ENCODE data around the gene DAP. TPM values are rescaled to one million over a fixed set of nuclear protein-coding genes. Genes with fewer than 3 reads are reported as not detected.

The DAP gene
- total and polyA plus RNA-seq, 2 of the 13 experiments (the other 11 are each of a cell fraction or from before 2014, with no cell fraction given): 22.0 to 57.5 TPM

- peak; percentile 87 for TF ChIP-seq ETV5 (CRISPR knock-in tag; IDR thresholded peaks at IDR 0.05; ENCODE audit: borderline replicate concordance)
- no peak for TF ChIP-seq TBP (CRISPR knock-in tag; IDR thresholded peaks at IDR 0.05)
- TF ChIP-seq HNRNPL (IDR thresholded peaks at IDR 0.05; ENCODE audit: low read depth, low read length): no peak
- no peak for TF ChIP-seq EP300 (IDR thresholded peaks at IDR 0.05; ENCODE audit: low read depth in 2 of 2, low read length in 2 of 2)
- no peak for TF ChIP-seq EP300 (CRISPR knock-in tag; IDR thresholded peaks at IDR 0.05; ENCODE audit: borderline replicate concordance)
- TF ChIP-seq GATAD2A (CRISPR knock-in tag; IDR thresholded peaks at IDR 0.05): peak; percentile 45; the same call in 1 of the 2 replicates
- TF ChIP-seq, protein P1, sequence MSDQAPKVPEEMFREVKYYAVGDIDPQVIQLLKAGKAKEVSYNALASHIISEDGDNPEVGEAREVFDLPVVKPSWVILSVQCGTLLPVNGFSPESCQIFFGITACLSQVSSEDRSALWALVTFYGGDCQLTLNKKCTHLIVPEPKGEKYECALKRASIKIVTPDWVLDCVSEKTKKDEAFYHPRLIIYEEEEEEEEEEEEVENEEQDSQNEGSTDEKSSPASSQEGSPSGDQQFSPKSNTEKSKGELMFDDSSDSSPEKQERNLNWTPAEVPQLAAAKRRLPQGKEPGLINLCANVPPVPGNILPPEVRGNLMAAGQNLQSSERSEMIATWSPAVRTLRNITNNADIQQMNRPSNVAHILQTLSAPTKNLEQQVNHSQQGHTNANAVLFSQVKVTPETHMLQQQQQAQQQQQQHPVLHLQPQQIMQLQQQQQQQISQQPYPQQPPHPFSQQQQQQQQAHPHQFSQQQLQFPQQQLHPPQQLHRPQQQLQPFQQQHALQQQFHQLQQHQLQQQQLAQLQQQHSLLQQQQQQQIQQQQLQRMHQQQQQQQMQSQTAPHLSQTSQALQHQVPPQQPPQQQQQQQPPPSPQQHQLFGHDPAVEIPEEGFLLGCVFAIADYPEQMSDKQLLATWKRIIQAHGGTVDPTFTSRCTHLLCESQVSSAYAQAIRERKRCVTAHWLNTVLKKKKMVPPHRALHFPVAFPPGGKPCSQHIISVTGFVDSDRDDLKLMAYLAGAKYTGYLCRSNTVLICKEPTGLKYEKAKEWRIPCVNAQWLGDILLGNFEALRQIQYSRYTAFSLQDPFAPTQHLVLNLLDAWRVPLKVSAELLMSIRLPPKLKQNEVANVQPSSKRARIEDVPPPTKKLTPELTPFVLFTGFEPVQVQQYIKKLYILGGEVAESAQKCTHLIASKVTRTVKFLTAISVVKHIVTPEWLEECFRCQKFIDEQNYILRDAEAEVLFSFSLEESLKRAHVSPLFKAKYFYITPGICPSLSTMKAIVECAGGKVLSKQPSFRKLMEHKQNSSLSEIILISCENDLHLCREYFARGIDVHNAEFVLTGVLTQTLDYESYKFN (CRISPR knock-in tag; conservative IDR thresholded peaks at IDR 0.05): peak; percentile 59
- TF ChIP-seq, protein P2, sequence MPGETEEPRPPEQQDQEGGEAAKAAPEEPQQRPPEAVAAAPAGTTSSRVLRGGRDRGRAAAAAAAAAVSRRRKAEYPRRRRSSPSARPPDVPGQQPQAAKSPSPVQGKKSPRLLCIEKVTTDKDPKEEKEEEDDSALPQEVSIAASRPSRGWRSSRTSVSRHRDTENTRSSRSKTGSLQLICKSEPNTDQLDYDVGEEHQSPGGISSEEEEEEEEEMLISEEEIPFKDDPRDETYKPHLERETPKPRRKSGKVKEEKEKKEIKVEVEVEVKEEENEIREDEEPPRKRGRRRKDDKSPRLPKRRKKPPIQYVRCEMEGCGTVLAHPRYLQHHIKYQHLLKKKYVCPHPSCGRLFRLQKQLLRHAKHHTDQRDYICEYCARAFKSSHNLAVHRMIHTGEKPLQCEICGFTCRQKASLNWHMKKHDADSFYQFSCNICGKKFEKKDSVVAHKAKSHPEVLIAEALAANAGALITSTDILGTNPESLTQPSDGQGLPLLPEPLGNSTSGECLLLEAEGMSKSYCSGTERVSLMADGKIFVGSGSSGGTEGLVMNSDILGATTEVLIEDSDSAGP (CRISPR knock-in tag; IDR thresholded peaks at IDR 0.05; ENCODE audit: borderline replicate concordance): no peak
- TF ChIP-seq FOXP4 (CRISPR knock-in tag; IDR thresholded peaks at IDR 0.05): no peak; the same call in 1 of the 2 replicates
- TF ChIP-seq HCFC1 (IDR thresholded peaks at IDR 0.05; ENCODE audit: low read depth, low read length): no peak
- no peak for TF ChIP-seq ARID3A (IDR thresholded peaks at IDR 0.05; ENCODE audit: low read depth, low read length)
- TF ChIP-seq PRMT3 (CRISPR knock-in tag; IDR thresholded peaks at IDR 0.05; ENCODE audit: borderline replicate concordance, low read depth): no peak
Observed at GRCh38 chr5:10760096-10760920, 726 bp downstream of the DAP start (continued).

All from HepG2 (cell line).